Activated gamma-delta T cell treated with anti-CD3 and anti-CD28 coated beads, Interleukin-2, amount 50 U/mL, for 16 hours (primary cell): ENCODE measurements around the gene MYOG.

Source experiments
- DNase-seq: peaks from one replicate; pipeline ENCODE4 v3.0.0-alpha.2; 2020; ENCODE audit warnings: low read depth

Gene MYOG

DNA sequence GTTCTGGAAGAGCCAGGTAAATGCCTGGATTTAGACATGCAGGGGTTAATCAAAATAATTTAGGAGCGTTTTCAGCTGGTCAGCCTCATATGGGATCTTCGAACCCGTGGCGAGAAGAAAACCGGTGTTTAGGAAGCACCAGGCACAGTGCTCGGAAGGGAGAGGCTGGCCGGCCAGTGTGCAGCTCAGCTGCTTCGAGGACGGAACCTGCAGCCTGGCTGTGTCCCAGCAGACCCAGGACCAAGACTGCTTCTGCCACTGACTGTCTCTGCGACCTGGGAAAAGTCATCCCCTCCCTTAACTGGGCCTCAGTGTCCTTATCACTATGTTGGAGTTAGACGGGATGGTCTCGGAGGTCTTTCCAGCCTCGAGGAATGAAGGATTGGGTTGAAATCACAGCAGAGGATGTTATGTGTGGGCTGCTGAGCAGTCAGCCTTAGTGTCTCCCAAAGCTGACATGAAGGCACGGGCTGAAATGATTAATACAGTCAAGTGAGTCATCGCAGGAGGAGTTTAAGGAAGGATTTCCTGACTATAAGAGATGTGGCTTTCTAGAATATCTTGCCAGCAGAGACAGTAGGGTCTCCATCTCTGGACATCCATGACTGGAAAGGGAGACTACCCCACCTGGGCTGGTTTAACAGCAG lies 38.7 kb downstream of the MYOG start:
- no peak for DNase-seq

DNA sequence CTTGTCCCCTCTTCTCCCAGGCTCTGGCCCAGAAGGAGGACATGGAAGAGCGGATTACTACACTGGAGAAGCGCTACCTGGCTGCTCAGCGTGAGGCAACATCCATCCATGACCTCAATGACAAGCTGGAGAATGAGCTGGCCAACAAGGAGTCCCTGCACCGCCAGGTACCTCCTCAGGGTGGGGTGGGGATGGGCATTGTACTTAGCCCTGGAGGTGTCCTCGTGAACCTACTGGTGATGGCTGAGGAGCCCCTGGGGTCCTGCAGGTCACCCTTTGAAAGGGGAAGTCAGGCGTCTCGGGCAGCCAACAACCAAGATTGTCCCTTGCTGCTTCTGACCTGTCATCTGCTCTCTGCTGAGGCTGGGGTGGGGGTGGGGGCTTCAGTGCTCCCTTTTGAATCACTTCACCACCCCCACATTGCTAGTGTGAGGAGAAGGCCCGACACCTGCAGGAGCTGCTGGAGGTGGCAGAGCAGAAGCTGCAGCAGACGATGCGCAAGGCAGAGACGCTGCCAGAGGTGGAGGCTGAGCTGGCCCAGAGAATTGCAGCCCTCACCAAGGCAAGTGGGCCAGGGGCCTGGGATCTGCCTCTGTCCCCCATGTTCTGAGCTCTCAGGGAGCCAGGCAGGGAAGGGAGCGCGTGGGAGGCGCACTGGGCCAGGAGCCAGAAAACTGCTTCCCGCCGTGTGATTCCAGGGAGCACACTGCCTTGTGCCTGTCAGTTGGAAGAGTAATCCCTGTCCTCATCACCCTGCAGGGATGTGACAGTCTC lies 39.8 kb downstream of the MYOG start:
- no peak for DNase-seq

DNA sequence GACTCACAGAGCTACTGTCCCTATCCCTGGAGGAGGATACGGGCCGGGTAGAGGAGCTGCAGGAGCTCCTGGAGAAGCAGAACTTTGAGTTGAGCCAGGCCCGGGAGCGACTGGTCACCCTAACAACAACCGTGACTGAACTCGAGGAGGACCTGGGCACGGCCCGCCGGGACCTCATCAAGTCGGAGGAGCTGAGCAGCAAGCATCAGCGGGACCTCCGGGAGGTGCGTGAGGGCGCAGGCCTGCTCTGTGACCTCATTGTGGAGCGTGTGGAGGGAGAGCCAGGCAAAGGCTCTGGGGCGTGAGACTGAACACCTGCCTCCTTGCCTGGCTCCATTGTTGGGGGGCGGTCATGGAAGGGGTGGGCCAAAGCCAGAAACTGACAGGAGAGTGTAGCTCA lies 40.5 kb downstream of the MYOG start:
- no peak for DNase-seq

DNA sequence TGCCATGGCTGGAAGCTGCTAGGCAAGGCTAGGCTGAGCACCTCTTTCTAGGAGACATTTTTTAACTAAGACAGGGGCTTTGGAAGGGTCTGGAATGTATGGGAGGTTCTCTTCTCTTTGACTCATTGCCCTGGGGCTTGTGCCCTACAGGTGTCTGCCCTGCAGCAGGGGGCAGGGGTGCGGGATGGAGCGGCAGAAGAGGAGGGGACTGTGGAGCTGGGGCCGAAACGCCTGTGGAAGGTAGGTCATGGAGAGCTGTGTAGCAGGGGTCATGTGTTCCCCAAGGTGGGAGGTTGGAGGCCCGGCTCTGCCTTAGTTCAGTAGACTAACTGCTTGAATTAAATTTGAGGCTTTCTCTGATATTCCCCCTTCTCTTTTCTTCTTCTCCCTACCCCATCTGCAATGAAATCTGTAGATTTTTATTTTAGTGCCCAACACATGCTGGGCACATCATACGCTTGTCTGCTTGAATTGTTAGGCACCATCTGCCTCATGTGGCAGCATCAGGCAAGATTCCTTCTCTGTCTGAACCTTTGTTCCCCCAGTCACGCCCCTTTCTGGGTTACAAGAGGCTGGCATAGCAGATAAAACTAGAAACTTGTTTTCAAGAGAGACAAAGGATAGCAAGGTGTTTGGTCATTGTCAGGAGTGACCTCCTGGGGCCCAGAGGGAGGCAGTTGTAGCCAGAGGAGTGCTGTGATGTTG lies 41.1 kb downstream of the MYOG start:
- DNase-seq = no peak

DNA sequence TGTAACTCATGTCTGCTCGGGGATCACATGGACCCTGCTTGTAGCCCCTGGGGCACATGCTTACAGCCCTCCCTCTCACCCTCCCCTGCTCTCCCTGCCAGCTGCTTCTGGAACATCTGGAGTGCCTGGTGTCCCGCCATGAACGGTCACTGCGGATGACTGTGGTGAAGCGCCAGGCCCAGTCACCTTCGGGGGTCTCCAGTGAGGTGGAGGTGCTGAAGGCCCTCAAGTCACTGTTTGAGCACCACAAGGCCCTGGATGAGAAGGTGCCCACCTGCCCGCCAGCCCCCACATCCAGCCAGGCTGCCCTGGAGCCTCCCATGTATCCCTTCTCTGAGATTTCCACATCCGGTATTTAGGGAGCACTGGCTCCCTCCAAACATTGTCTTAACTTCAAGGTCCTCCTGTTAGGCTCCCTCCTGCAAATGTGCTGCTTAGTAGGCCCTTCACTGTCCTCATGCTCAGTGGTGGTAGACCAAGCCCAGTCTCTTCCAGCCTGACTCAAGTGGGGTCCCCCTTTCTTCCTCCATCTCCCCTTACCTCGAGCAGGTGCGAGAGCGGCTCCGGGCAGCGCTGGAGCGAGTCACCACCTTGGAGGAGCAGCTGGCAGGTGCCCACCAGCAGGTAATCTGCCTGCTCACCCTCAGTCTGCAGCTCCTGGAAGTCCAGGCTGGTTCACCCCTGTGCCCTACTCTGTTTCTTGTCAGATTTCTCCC lies 41.8 kb downstream of the MYOG start:
- no peak for DNase-seq

DNA sequence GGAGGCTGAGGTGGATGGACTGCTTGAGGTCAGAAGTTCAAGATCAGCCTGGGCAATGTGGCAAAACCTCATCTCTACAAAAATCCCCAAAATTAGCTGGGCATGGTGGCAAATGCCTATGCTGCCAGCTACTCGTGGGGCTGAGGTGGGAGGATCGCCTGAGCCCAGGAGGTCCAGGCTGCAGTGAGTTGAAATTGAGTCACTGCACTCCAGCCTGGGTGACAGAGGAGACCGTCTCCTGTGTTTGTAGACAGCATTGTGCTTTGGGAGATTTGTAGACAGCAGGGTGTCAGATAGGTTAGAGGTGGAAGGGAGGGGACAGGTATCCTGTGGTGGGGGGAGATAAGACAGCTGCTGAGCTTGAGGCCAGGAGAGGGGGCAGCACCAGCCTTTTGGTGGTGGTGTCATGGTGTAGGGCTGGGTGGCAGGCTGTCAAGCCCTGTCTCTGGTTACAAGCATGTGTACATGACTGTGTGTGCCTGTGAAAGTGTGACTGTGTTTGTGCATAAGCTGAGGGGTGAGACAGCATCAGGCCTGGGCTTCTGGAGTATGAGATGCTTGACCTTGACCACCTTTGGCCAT lies 44.4 kb downstream of the MYOG start:
- no peak for DNase-seq

DNA sequence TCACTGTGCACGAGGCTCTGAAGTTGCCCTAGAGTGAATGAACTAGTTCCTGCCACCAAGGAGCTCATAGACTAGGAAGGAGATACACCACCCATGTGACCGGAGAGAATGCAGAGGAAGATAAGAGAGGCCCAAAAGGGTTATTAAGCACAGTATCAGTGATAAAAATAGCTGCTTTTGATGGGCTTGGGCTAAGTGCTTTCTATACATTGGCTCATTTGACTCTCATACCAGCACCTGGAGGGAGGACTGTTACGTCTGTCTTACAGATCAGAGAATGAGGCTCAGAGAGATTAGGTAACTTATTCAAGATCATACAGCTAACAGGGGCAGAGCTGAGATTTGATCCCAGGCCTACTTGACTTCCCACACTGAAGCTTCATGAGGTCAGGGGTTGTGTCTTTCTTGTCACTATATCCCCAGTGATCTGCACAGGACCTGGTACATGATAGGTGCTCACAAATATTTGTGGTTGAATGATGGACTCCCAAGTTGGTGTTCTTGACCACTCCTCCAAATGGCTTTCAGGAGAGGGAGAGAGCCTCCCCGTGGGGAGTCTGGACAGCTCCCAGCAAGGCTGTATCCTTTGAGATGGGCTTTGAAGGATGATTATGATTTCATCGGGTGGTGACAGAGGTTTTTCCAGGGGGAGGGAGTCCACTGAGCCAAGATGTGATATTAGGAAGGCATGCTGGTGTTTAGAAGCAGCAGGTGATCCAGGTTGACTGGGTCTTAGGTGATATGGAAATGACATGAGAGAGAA lies 45.1 kb downstream of the MYOG start:
- DNase-seq = no peak

DNA sequence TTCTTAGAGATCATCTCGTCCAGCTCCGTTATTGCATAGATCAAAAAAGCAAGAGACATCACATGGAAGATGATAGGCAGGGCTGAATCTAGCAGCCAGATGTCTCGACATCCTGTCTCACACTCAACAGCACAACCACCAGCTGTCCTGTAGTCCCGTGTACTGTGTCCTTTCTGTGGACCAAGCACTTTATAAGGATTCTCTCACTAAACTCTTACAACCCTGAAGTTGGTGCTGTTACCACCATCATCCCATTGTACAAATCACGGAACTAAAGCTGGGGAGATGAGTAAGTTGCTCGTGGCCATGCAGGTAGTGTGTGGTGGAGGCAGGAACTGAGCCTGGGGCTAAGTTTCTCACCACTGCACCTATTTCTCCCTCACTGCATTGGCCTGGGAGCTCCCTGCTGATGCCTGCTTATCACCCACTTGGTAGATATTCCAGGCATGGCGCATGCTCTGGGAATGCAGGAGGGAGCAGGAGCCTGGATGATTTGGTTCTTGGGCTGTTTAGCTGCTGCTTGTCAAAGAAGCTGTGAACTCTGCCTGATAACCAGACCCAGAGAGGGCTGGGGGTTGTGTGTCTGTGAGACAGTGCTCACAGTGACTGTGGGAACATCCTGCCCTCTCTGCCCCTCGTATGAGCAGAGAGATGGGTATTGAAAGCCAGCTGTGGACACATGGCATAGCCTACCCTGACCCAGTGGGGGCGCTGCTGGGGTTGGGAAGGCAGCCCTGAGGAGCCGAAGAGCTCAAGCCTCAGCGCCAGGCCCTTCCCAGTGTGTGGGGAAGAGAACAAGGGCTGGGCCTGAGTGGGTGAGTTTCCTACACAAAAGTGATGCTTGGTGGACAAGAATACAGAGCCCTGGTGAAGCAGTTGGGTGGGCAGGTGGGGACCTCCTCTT lies 46.0 kb downstream of the MYOG start:
- DNase-seq = no peak

DNA sequence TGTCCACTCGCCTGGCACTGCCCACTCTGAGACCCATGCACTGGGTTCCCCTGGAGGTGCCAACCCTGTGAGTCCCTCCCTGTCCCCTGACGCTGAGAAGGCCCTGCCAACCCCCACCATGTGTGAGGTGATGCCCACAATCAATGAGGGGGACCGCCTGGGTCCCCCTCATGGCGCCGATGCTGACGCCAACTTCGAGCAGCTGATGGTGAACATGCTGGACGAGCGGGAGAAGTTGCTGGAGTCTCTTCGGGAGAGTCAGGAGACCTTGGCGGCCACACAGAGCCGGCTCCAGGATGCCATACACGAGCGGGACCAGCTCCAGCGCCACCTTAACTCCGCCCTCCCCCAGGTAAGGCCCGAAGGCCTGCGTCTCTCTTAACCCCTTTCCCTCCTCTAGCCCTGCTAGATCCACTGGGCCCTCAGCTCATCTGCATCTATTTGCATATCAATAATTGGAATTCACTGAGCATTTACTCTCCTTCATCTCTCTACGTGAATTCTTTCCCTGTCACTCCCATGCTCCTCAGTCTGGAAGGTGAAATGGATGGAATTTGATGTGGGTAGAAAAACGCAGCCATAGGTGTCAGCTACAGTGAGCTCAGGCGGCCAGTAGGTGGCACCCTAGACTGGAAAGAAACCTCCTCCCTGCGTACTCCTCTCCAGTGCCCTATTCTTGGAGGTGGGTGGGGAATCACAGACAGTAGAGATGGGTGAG lies 46.8 kb downstream of the MYOG start:
- DNase-seq = peak; percentile 36

DNA sequence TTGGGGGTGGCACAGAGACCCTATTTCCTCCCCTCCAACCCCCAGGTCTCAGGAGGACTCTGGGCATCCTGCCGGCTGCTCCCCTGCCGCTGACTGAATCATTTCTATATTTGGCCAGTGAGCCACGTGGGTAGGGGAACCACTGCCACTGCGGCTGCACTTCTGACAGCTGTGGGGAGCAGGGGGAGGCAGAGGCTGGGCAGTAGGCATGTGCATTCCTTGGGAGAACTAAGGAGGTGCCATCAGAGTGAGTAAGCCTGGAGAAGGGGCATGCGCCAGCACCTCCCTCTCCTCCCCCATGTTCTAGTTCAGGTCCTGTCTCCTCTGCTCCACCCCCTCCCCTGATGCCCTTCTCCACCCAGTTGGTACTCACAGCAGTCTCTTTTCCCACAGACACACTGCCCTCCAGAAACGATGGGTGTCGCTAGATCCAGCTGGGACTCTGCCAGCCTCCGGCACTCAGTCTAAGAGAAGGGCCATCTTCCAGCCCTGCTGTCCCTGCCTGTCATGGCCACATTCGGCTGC lies 47.5 kb downstream of the MYOG start:
- DNase-seq = no peak

DNA sequence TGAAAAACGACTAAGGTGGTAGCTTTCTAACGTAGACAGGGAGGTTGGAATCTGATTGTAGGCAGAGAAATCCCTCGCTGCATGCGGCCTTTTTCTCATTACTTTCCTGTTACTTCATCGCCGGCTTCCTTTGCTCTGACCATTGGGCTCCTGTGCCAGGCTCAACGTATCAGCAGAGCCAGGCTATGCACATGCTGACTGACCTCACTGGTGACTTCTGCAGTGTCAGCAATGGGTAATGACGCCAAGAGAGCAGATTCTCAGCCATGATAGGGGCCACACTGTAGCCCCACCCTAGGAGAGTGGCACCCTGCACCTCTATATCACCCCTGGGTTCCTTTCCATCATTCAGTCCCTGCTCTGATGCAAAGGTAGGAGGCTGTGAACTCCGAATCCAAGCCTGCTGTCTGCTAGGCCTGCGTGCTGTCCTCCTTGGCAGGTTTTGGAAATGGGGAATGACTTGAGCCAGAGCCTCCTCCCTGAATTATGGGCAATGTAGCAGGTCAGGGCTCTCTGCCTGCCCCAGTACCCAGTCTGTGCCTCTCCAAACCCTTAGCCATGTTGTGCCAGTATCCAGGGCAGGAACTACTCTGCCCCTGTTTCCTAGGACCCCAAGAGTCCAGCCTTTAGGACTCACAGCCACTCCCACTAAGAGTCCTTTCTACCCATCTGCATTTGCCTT lies 48.2 kb downstream of the MYOG start:
- no peak for DNase-seq

DNA sequence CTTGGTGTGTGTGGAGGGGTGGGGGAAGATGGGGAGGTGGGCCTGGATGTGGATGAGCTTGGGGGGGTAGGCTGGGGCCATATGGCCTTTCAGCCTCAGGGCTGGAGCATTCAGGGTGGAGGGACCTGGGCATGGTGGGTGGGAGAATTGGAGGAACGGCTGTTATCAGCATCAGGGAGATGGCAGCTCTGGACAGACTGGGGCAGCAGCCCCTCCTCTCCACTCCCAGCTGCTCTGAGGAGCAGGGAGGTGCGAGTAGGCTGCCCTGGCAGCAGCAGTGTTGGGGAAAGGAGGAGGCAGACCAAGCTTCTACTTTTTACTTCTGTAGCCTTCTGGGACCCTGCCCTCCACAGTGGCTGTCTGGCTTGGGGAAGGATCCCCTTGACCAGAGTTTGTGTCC lies 49.3 kb downstream of the MYOG start:
- DNase-seq = no peak

DNA sequence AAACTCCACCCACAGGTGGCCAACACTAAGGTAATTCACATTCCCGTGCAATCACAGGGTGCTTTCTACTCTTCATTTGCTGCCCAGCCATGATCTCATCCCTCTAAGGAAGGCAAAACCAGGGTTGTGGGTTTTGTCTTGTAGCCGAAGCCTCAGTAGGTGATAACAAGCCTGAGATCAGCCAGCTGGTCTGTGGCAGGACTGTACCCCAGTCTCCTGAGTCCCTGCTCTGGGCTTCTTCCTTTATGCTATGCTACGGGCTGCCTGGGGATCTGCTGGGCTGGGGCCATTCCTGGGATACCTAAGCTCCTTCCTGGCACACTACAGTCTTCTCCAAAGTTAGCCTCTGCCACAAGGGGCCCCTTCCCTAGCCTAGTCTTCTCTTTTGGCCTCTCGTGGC lies 49.7 kb downstream of the MYOG start:
- DNase-seq = no peak

DNA sequence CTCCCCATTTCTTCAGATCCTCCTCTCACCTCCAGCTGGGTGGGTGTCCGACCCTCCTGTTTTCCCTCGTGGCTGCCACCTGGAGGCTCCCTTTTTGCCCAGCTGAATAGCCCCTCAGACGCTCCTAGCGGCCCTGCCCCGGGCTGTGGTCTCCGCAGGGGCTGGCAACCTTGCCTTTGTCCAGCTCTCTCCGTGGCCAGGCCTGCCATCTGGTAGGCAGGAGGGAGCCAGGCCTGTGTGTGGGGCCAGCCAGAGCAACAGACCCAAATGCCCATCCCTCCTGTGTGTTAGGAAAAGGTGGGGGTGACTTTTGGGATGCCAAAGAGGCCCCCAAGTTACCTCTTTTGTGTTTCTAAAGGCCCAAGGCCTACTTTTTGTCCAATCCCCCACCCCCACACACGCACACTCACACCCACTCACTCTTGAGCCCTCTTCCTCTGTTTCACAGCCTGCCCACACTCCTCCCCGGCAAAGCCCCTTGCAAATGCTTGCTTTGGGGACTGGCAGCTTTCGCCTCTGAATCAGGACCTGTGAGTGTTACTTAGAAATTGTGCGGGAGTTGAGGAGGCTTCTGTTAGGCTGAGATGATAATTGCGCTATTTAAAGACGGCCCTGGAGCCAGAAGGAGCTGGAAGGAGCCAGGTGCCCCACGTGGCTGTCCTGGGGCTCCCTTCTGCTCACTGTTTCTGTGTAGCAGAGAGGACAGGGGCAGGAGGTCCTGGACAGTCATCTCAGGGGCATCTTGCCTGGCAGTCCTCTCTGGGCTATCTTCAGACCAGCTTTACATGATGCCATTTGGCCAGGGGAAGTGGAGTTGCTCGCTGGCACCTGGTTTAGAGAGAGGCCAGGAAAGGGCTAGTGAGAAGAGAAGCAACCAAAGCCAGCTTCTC lies 50.5 kb downstream of the MYOG start:
- DNase-seq = no peak

DNA sequence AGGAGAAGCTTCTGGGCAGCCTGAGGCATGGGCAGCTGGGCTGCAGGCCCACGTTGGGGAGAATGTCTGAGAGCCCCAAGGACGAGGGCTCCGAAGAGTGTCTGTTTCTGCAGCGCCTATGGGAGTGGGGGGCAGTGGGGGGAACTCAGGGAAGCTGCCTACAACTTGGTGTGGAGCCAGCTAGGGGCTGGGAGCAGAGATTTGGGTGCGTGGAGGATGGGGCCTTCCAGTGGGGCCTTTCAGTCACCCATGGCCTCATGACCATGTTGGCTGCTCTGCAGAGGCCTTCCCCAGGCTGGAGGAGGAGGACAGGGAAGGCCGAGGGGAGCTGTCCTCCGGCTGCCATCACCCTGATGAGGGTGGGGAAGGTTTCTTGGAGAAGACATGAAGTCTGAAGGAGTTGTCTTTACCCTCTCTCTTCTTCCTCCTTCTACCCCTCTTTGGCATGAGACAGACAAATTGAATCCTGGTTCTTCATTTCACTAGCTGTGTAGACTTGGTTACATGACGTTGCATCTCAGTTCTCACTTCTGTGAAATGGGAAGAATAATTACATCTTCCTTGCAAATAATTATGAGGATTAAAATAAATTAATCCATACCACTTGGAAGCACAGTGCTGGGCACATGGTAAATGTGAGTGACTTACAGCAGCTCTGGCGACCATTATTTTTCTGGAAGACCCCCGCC lies 51.2 kb downstream of the MYOG start:
- DNase-seq = no peak

DNA sequence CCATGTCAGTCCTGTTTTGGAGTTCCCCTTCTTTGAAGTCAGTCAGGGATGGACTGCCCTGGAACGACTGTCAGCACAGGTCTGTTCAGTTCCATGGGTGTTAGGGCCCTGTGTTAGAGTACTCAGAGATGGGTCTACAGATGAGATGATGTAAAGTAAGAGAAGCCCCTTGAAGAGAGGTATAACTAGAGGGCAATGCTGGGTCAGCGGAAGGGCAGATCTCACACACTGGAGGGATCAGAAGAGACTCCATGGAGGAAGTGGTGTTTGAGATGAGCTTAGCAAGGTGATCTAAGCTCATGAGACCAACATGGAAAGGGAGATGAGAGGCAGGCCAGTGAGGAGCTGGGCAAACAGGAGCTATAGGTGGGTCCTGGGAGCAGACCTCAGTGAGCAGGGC lies 51.9 kb downstream of the MYOG start:
- DNase-seq = no peak

DNA sequence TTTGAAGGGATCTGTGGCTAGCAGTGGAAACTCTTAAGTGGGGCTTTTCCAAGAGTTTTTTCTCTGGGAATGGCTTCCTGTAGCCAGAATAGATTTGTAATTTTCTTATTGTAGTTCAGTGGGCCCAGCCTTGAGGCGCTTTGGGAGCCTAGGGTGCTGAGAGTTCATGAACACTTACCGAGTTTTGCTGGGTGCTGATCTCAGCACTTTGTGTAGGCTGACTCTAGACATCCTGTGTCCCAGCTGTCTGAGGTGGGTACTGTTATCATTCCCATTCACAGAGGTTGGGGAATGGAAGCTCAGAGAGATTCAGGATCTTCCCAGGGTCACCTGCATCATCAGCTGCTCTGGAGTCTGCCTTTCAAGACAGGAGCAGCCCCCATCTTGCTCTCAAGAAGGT lies 52.5 kb downstream of the MYOG start:
- no peak for DNase-seq
